Effector memory CD8-positive, alpha-beta T cell (primary cell): ENCODE data around the gene C20orf141.
"Not testable (repeated sequence)": the region's sequence is repeated elsewhere in the genome, so short reads cannot be mapped to it uniquely, and the experiment has no call there.

Experiments
- ATAC-seq: fragments of 150-1000 bp; cut with Tn5 transposase; replicated peaks from 2 replicates; pipeline ENCODE4 v1.10.0; 2021; ENCODE audit warnings: mild to moderate bottlenecking, moderate library complexity
- DNase-seq, 3 experiments: peaks; one replicate each; pipeline ENCODE4 v3.0.0; 2021
- H3K27ac Mint-ChIP-seq, 2 donors: one replicate each; pipeline ENCODE4 v1.8.0; 2022; ENCODE audit warnings: mild to moderate bottlenecking in 2 of 2, mixed read lengths in 2 of 2, moderate library complexity in 2 of 2
- H3K27me3 Mint-ChIP-seq, 2 donors: one replicate each; pipeline ENCODE4 v1.8.0; 2022; ENCODE audit warnings: mixed read lengths in 2 of 2
- H3K36me3 Mint-ChIP-seq: one replicate; pipeline ENCODE4 v1.8.0; 2022; ENCODE audit warnings: mild to moderate bottlenecking, moderate library complexity, mixed read lengths; ENCODE audit not compliant: insufficient read depth
- H3K4me1 Mint-ChIP-seq, 2 donors: one replicate each; pipeline ENCODE4 v1.8.0; 2022; ENCODE audit warnings: low read depth in 2 of 2, mixed read lengths in 2 of 2
- H3K4me3 Mint-ChIP-seq, 2 donors: one replicate each; pipeline ENCODE4 v1.8.0; 2022; ENCODE audit warnings: mild to moderate bottlenecking in 2 of 2, mixed read lengths in 2 of 2, moderate library complexity in 2 of 2
- H3K9me3 Mint-ChIP-seq, 2 donors: one replicate each; pipeline ENCODE4 v1.8.0; 2022; ENCODE audit warnings: mixed read lengths in 2 of 2

C20orf141 gene

DNA sequence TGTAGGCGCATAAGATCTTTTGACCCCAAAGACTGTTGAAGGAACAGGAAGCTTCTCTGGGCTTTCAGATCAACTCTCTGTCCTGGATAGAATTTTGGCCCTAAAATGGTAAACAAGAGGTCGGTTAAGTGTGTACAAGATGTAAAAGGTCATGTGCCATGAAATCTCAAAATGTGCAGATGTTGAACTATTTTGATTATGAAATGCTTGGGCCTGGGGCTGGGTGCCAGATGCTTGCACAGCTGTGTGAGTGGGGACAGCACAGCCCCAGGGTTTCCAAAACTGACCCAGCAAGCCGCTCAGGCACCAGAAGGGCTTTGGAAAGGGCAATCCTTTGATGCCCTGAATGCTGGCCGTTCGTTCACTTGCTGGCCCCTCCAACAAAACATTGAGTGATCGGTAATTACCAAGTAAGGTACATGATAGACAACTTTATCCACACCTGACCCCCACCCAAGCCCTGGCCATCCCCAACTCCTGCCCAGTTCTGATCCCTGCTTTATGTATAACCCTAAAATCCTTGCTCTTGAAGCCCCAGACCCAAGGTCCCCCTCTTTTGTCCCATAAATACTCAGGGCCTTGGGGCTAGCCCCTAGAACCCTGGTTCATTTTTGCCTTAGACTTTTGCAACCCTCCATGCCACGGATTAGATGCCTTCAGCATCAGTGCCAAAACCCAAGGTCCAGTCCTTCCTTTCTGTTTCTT lies 3.3 kb downstream of the C20orf141 start:
- no peak overlapping the region for H3K4me3 Mint-ChIP-seq
- DNase-seq = no peak
- peaks cover 3% of the 10 kb centered on the region for H3K36me3 Mint-ChIP-seq
- no peak for ATAC-seq
- peaks cover 11 to 18% of the 10 kb centered on the region in 2 donors for H3K4me1 Mint-ChIP-seq
- peaks cover 10 to 35% of the 10 kb centered on the region in 2 donors for H3K27me3 Mint-ChIP-seq
- no peaks in the 10 kb centered on the region for H3K9me3 Mint-ChIP-seq
- no peak overlapping the region for H3K27ac Mint-ChIP-seq

- ATAC-seq (no peak), DNase-seq (no peak)
- Mint-ChIP-seq H3K4me3 (peak overlapping the region; percentile 20 to 56), H3K9me3 (no peaks in the 10 kb centered on the region), H3K27me3 (peaks cover 4 to 20% of the 10 kb centered on the region in 2 donors), H3K27ac (no peak overlapping the region), H3K36me3 (peaks cover 3% of the 10 kb centered on the region), H3K4me1 (peaks cover 11 to 18% of the 10 kb centered on the region in 2 donors)
Measured at GRCh38 chr20:2820084-2820895, 5.5 kb downstream of the C20orf141 start.

GRCh38 chr20:2820896-2821869 lies 6.4 kb downstream of the C20orf141 start:
- Mint-ChIP-seq H3K4me3 (peak overlapping the region; percentile 66 to 68), H3K27me3 (peaks cover 4 to 14% of the 10 kb centered on the region in 2 donors)
- ATAC-seq = no peak

GRCh38 chr20:2822073-2822472 lies 7.3 kb downstream of the C20orf141 start:
- peaks cover 6 to 18% of the 10 kb centered on the region in 2 donors for H3K27me3 Mint-ChIP-seq
- DNase-seq = peak; percentile 62 to 66 (median 66)
- H3K27ac Mint-ChIP-seq = peak overlapping the region in 1 of 2 donors; percentile 49
- H3K4me3 Mint-ChIP-seq = peak overlapping the region; percentile 66 to 68
- peaks cover 20 to 27% of the 10 kb centered on the region in 2 donors for H3K4me1 Mint-ChIP-seq
- H3K9me3 Mint-ChIP-seq = no peaks in the 10 kb centered on the region
- ATAC-seq = peak; percentile 97
- peaks cover 12% of the 10 kb centered on the region for H3K36me3 Mint-ChIP-seq

More at GRCh38 chr20:2820896-2821869, 6.4 kb downstream of the C20orf141 start:
- Mint-ChIP-seq H3K9me3 (no peaks in the 10 kb centered on the region), H3K36me3 (peaks cover 8% of the 10 kb centered on the region), H3K4me1 (peaks cover 18 to 24% of the 10 kb centered on the region in 2 donors), H3K27ac (peak overlapping the region in 1 of 2 donors; percentile 49)
- DNase-seq = no peak

DNA sequence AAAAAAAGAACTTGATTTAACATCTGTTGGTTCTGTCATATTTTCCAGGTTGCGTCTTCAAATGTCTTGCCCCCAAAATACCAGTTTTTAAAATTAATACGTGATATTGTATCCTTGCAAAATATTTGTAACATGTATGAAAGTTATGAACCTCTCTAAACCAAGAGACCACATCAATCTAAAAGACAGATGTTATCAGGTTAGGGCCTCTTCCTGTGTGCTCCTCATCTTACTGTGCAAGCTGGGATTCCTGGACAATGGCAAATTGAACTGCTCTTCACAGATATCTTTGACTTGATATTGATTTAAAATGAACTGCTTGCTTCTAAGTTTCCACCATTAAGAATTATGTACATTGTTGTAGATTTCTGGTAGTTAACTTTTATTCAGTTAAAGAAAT lies 11.0 kb downstream of the C20orf141 start:
- H3K4me3 Mint-ChIP-seq = peak overlapping the region; percentile 47 to 72
- peaks cover 17 to 18% of the 10 kb centered on the region in 2 donors for H3K27me3 Mint-ChIP-seq
- peak; percentile 31 for ATAC-seq

GRCh38 chr20:2826655-2827054 lies 11.9 kb downstream of the C20orf141 start:
- Mint-ChIP-seq H3K27ac (peak overlapping the region in 1 of 2 donors; percentile 52), H3K9me3 (no peaks in the 10 kb centered on the region), H3K36me3 (peaks cover 9% of the 10 kb centered on the region), H3K4me3 (peak overlapping the region in 1 of 2 donors; percentile 47), H3K4me1 (peaks cover 11 to 20% of the 10 kb centered on the region in 2 donors), H3K27me3 (peaks cover 15 to 17% of the 10 kb centered on the region in 2 donors)
- ATAC-seq (no peak), DNase-seq (no peak)

More for the DNA sequence above, 11.0 kb downstream of the C20orf141 start:
- no peak overlapping the region for H3K27ac Mint-ChIP-seq
- H3K9me3 Mint-ChIP-seq = no peaks in the 10 kb centered on the region
- H3K4me1 Mint-ChIP-seq = peaks cover 14 to 23% of the 10 kb centered on the region in 2 donors
- DNase-seq = no peak
- H3K36me3 Mint-ChIP-seq = peaks cover 9% of the 10 kb centered on the region

GRCh38 chr20:2829376-2829775 lies 14.6 kb downstream of the C20orf141 start:
- Mint-ChIP-seq H3K4me1 (peaks cover 6 to 19% of the 10 kb centered on the region in 2 donors), H3K36me3 (peaks cover 9% of the 10 kb centered on the region), H3K4me3 (no peak overlapping the region), H3K9me3 (no peaks in the 10 kb centered on the region), H3K27me3 (peaks cover 13 to 17% of the 10 kb centered on the region in 2 donors), H3K27ac (no peak overlapping the region)
- ATAC-seq (no peak), DNase-seq (no peak)

GRCh38 chr20:2831206-2831605 lies 16.4 kb downstream of the C20orf141 start:
- not testable (repeated sequence) for H3K9me3 Mint-ChIP-seq, ATAC-seq, H3K36me3 Mint-ChIP-seq, DNase-seq, H3K4me3 Mint-ChIP-seq, H3K27ac Mint-ChIP-seq
- peaks cover 0 to 12% of the 10 kb centered on the region in 2 donors for H3K4me1 Mint-ChIP-seq
- peaks cover 13 to 17% of the 10 kb centered on the region in 2 donors for H3K27me3 Mint-ChIP-seq

- peaks cover 2 to 14% of the 10 kb centered on the region in 2 donors for H3K4me1 Mint-ChIP-seq
- no peak overlapping the region for H3K4me3 Mint-ChIP-seq
- H3K36me3 Mint-ChIP-seq = no peaks in the 10 kb centered on the region
- no peak overlapping the region for H3K27ac Mint-ChIP-seq
- peaks cover 0 to 7% of the 10 kb centered on the region in 2 donors for H3K27me3 Mint-ChIP-seq
- DNase-seq (no peak), ATAC-seq (no peak)
- H3K9me3 Mint-ChIP-seq = no peaks in the 10 kb centered on the region
Measured at GRCh38 chr20:2833761-2834160, 19.0 kb downstream of the C20orf141 start.

DNA sequence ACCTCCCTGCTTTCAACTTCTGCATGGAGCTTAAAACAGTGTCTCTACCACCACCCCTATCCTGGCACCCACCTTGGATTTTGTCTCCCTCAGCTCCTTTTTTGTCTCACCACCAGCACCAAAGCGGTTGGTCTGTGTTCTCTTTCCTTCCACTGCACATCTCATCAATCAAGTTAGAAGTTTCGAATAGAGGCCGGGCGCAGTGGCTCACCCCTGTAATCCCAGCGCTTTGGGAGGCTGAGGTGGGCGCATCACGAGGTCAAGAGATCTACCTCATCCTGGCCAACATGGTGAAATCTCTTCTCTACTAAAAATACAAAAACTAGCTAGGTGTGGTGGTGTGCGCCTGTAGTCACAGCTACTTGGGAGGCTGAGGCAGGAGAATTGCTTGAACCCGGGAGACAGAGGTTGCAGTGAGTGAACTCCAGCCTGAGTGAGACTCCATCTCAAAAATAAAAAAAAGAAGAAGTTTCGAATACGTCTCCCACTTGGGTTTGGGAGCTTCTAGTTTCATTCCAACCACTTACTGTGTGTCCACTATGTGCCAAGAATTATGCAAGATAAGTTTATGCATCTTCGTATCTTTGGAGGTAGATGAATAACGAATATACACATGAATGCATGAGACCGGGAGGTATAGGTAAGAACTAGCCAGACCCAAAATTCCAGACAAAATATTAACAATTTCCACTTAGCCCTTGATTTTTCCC lies 19.8 kb downstream of the C20orf141 start:
- no peak for ATAC-seq
- Mint-ChIP-seq H3K9me3 (no peaks in the 10 kb centered on the region), H3K4me1 (peaks cover 7 to 20% of the 10 kb centered on the region in 2 donors), H3K27ac (no peak overlapping the region), H3K36me3 (peaks cover 5% of the 10 kb centered on the region), H3K27me3 (peaks cover 0 to 1% of the 10 kb centered on the region in 2 donors), H3K4me3 (no peak overlapping the region)
- DNase-seq = no peak

- Mint-ChIP-seq H3K9me3 (no peaks in the 10 kb centered on the region), H3K4me3 (no peak overlapping the region), H3K27ac (no peak overlapping the region), H3K4me1 (peaks cover 7 to 22% of the 10 kb centered on the region in 2 donors), H3K27me3 (no peaks in the 10 kb centered on the region), H3K36me3 (peaks cover 7% of the 10 kb centered on the region)
- DNase-seq = no peak
- no peak for ATAC-seq
Measured at GRCh38 chr20:2835331-2835796, 20.6 kb downstream of the C20orf141 start.

DNA sequence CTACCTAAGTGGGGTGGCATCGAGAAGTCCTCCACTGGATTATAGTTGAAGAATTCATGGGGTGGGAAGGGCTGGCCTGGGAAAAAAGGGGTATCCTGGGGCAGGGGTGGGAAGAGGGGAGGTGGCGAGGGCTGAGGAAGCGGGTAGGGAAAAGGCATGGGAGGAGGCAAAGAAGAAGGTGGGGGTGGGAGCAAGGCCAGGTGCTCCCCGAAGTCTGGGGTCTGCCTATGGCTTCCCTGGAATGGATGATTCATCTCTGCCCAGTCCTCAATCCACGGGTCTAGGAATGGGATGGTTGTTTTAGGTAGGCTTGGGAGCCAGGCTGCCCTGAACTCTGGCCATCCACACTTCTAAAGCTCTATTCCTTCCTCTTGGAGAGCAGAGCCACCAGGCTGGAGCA lies 21.2 kb downstream of the C20orf141 start:
- peaks cover 7% of the 10 kb centered on the region for H3K36me3 Mint-ChIP-seq
- H3K9me3 Mint-ChIP-seq = no peaks in the 10 kb centered on the region
- H3K4me3 Mint-ChIP-seq = no peak overlapping the region
- H3K27ac Mint-ChIP-seq = no peak overlapping the region
- ATAC-seq = no peak
- no peak for DNase-seq
- peaks cover 7 to 22% of the 10 kb centered on the region in 2 donors for H3K4me1 Mint-ChIP-seq
- H3K27me3 Mint-ChIP-seq = no peaks in the 10 kb centered on the region
